Keratinocyte (primary cell): ENCODE data around the gene ARHGAP15. TPM values are rescaled to one million over a fixed set of nuclear protein-coding genes. Genes with fewer than 3 reads are reported as not detected.
A peak's percentile ranks its signal among the peaks of the same experiment; 100 is the strongest.

Source experiments
- DNase-seq: peaks from one replicate; pipeline ENCODE4 v3.0.0-alpha.2; 2011; ENCODE audit warnings: low read depth, missing footprints, low spot score
- FAIRE-seq: peaks from 2 replicates; lab custom pipeline; 2011; peaks lifted over from hg19 to GRCh38; lab: Jason Lieb, UNC
- H2AFZ ChIP-seq: 2 replicates; pipeline ENCODE4 v1.6.0; 2012; ENCODE audit warnings: low read length, control low read depth, inconsistent platforms; ENCODE audit not compliant: control insufficient read depth
- H3K27ac ChIP-seq: 2 replicates; pipeline ENCODE4 v1.5.1; 2011; ENCODE audit warnings: low read length; ENCODE audit not compliant: control insufficient read depth, insufficient read depth
- H3K27me3 ChIP-seq: 3 replicates; pipeline ENCODE4 v1.6.0; 2011; ENCODE audit warnings: low read length; ENCODE audit not compliant: control insufficient read depth, insufficient read depth; ENCODE audit errors: extremely low read depth
- H3K36me3 ChIP-seq, 2 experiments: 2 replicates in 1 of 2; 3 replicates in 1 of 2; pipeline ENCODE4 v1.5.1; 2011; ENCODE audit warnings: low read length in 2 of 2, mild to moderate bottlenecking in 1 of 2; ENCODE audit not compliant: control insufficient read depth in 2 of 2, insufficient read depth in 2 of 2; ENCODE audit errors: extremely low read depth in 1 of 2
- H3K4me1 ChIP-seq: 3 replicates; pipeline ENCODE4 v1.5.1; 2011; ENCODE audit warnings: low read length; ENCODE audit not compliant: control insufficient read depth, insufficient read depth; ENCODE audit errors: extremely low read depth
- H3K4me2 ChIP-seq: 3 replicates; pipeline ENCODE4 v1.6.0; 2011; ENCODE audit warnings: low read depth, low read length; ENCODE audit not compliant: control insufficient read depth, insufficient read depth; ENCODE audit errors: extremely low read depth
- H3K4me3 ChIP-seq, 3 experiments: fragments of 200-600 bp in 1 of 3; sonication (generic) in 1 of 3; 2 replicates in 2 of 3; 3 replicates in 1 of 3; pipeline ENCODE4 v1.5.1; 2011 to 2016; ENCODE audit warnings: low read length in 3 of 3, mild to moderate bottlenecking in 3 of 3, control low read depth in 2 of 3, inconsistent platforms in 1 of 3, low read depth in 1 of 3, mixed read lengths in 1 of 3, mixed run types in 1 of 3, moderate library complexity in 1 of 3; ENCODE audit not compliant: control insufficient read depth in 2 of 3, insufficient read depth in 2 of 3; ENCODE audit errors: extremely low read depth in 1 of 3
- H3K79me2 ChIP-seq: 2 replicates; pipeline ENCODE4 v1.6.0; 2012; ENCODE audit warnings: low read length; ENCODE audit not compliant: control insufficient read depth, insufficient read depth
- H3K9ac ChIP-seq: 3 replicates; pipeline ENCODE4 v1.6.0; 2011; ENCODE audit warnings: low read length; ENCODE audit not compliant: control insufficient read depth, insufficient read depth; ENCODE audit errors: extremely low read depth
- H3K9me1 ChIP-seq: 3 replicates; pipeline ENCODE4 v1.6.0; 2011; ENCODE audit warnings: low read length; ENCODE audit not compliant: control insufficient read depth, insufficient read depth; ENCODE audit errors: extremely low read depth
- H3K9me3 ChIP-seq: 2 replicates; pipeline ENCODE4 v1.5.1; 2012; ENCODE audit warnings: low read depth, low read length; ENCODE audit not compliant: control insufficient read depth
- H4K20me1 ChIP-seq: 3 replicates; pipeline ENCODE4 v1.6.0; 2011; ENCODE audit warnings: low read length; ENCODE audit not compliant: control insufficient read depth, insufficient read depth; ENCODE audit errors: extremely low read depth
- CTCF ChIP-seq, 3 experiments: IDR thresholded peaks in 1 of 3; conservative IDR thresholded peaks in 1 of 3; optimal IDR thresholded peaks in 1 of 3; 2 replicates in 2 of 3; 3 replicates in 1 of 3; pipeline versions ENCODE3 to v1.5.1; 2011; ENCODE audit warnings: low read length in 3 of 3, mild to moderate bottlenecking in 3 of 3, moderate library complexity in 2 of 3, control low read depth in 1 of 3, inconsistent platforms in 1 of 3; ENCODE audit not compliant: insufficient read depth in 2 of 3; ENCODE audit errors: extremely low read depth in 1 of 3
- EZH2 ChIP-seq: IDR thresholded peaks from one replicate; pipeline ENCODE4 v1.6.1; 2012; ENCODE audit warnings: inconsistent platforms, mild to moderate bottlenecking, low read length, moderate library complexity
- dilution Hi-C: fragments of 300-500 bp; cut with MboI; formaldehyde crosslinking; loops from one replicate; pipeline ENCODE4 v1.7.0; 2020; ENCODE audit warnings: low sequenced_read_pairs; ENCODE audit not compliant: extremely low pct_ligation_motif_present
- polyA plus RNA-seq, 5 experiments: library from polyadenylated mRNA; depleted of rRNA in 3 of 5; stranded (reverse) in 3 of 5; stranded (forward) in 1 of 5; unstranded in 1 of 5; fragments of >200 nt; gene quantifications; 1 replicate in 1 of 5; 2 replicates in 3 of 5; 3 replicates in 1 of 5; pipeline versions ENCODE4 v1.2.1 to v1.2.3, GENCODE V29; 2011 to 2012; ENCODE audit warnings: missing spikeins in 2 of 5, low read depth in 1 of 5, low replicate concordance in 1 of 5

The ARHGAP15 gene
- polyA plus RNA-seq, 1 donor (not counting 4 experiments of a cell fraction or from before 2014, with no cell fraction given) = not detected

- Histone ChIP-seq H3K27ac (no peak overlapping the region), H3K9me3 (no peaks in the 10 kb centered on the region), H3K4me3 (no peak overlapping the region), H3K4me1 (no peaks in the 10 kb centered on the region), H3K36me3 (no peaks in the 10 kb centered on the region), H2AFZ (no peak overlapping the region), H4K20me1 (no peaks in the 10 kb centered on the region), H3K27me3 (no peaks in the 10 kb centered on the region), H3K79me2 (no peaks in the 10 kb centered on the region), H3K9ac (no peak overlapping the region), H3K9me1 (no peaks in the 10 kb centered on the region), H3K4me2 (no peak overlapping the region)
- FAIRE-seq (peak; percentile 29), DNase-seq (no peak)
- dilution Hi-C loops = no loop called here
- TF ChIP-seq CTCF (optimal IDR thresholded peaks at IDR 0.05 in 1 of 3, IDR thresholded peaks at IDR 0.05 in 1 of 3, conservative IDR thresholded peaks at IDR 0.05 in 1 of 3; ENCODE audit: extremely low read depth in 1 of 3, insufficient read depth in 2 of 3, low read length in 3 of 3) (no peak), EZH2 (no peak)
These were observed 629.6 kb downstream of the ARHGAP15 start for GRCh38 chr2:143758629-143759330.

- FAIRE-seq (no peak), DNase-seq (no peak)
- dilution Hi-C loops = no loop called here
- no peaks in the 10 kb centered on the region for H3K9me3 ChIP-seq
- no peaks in the 10 kb centered on the region for H3K36me3 ChIP-seq
- no peak overlapping the region for H3K4me3 ChIP-seq
- no peaks in the 10 kb centered on the region for H4K20me1 ChIP-seq
- no peaks in the 10 kb centered on the region for H3K4me1 ChIP-seq
- no peak overlapping the region for H3K9ac ChIP-seq
- no peaks in the 10 kb centered on the region for H3K27me3 ChIP-seq
- TF ChIP-seq EZH2 (no peak), CTCF (optimal IDR thresholded peaks at IDR 0.05 in 1 of 3, IDR thresholded peaks at IDR 0.05 in 1 of 3, conservative IDR thresholded peaks at IDR 0.05 in 1 of 3; ENCODE audit: extremely low read depth in 1 of 3, insufficient read depth in 2 of 3, low read length in 3 of 3) (no peak)
- H2AFZ ChIP-seq = no peak overlapping the region
- H3K27ac ChIP-seq = no peak overlapping the region
- no peaks in the 10 kb centered on the region for H3K79me2 ChIP-seq
- H3K4me2 ChIP-seq = no peak overlapping the region
- no peaks in the 10 kb centered on the region for H3K9me1 ChIP-seq
These were observed 630.2 kb downstream of the ARHGAP15 start for GRCh38 chr2:143759455-143759854.
